ENCODE data around the gene ARHGAP10.

DNA sequence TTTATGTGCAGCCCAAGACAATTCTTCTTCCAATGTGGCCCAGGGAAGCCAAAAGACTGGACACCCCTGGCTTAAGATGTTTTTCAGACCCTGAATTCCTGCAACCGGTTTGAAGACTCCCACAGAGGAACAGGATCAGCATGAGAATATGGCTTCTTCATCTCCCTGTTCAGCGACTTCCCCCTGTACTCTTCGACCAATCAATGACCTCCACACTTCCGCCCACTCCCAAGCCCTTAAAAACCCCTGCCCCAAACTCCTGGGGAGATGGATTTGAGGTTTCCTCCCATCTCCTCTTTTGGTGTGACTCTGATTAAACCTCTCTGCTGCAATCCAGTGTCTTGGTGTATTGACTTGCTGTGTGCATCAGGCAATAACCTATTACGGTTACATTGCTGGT is 365.9 kb downstream of the ARHGAP10 start:
- TF ChIP-seq POLR2AphosphoS5 (IDR thresholded peaks at IDR 0.05; ENCODE audit: borderline replicate concordance, low read depth, low read length) (no peak), EZH2 (IDR thresholded peaks at IDR 0.05) (no peak)
